Thoracic aorta (tissue), 2 donors: ENCODE data around the gene PSMG1. TPM values are rescaled to one million over a fixed set of nuclear protein-coding genes. Genes with fewer than 3 reads are reported as not detected.
"Not testable (repeated sequence)": the region's sequence is repeated elsewhere in the genome, so short reads cannot be mapped to it uniquely, and the experiment has no call there.

Experiments
- ATAC-seq: fragments of 150-250 bp; one replicate; pipeline ENCODE4 v1.8.0; 2017; ENCODE audit warnings: low read depth; ENCODE audit not compliant: insufficient number of reproducible peaks, low FRiP score
- DNase-seq: peaks from one replicate; pipeline ENCODE4 v3.0.0-alpha.2; 2020; ENCODE audit warnings: low spot score
- H3K27ac ChIP-seq, 2 donors: fragments of 200-600 bp; sonication (generic); 1 replicate in 1 of 2; 2 replicates in 1 of 2; pipeline ENCODE4 v1.5.1; 2016; ENCODE audit warnings: mild to moderate bottlenecking in 2 of 2, moderate library complexity in 2 of 2
- H3K27me3 ChIP-seq: fragments of 200-600 bp; sonication (generic); replicated peaks from 2 replicates; pipeline ENCODE4 v1.6.0; 2016; ENCODE audit warnings: mild to moderate bottlenecking; ENCODE audit not compliant: insufficient read depth
- H3K36me3 ChIP-seq: fragments of 200-600 bp; sonication (generic); one replicate; pipeline ENCODE4 v1.5.1; 2016
- H3K4me1 ChIP-seq, 2 donors: fragments of 200-600 bp; sonication (generic); 1 replicate in 1 of 2; 2 replicates in 1 of 2; pipeline versions ENCODE4 v1.5.1 to v1.6.0; 2016; ENCODE audit warnings: low read depth in 2 of 2, mild to moderate bottlenecking in 1 of 2; ENCODE audit not compliant: control insufficient read depth in 1 of 2
- H3K4me3 ChIP-seq: fragments of 200-600 bp; sonication (generic); 2 replicates; pipeline ENCODE4 v1.5.1; 2016; ENCODE audit warnings: mild to moderate bottlenecking
- H3K9me3 ChIP-seq: fragments of 200-600 bp; sonication (generic); 2 replicates; pipeline ENCODE4 v1.5.1; 2016
- CTCF ChIP-seq: fragments of 200-600 bp; sonication (generic); IDR thresholded peaks from one replicate; pipeline ENCODE4 v1.5.1; 2019; ENCODE audit warnings: antibody characterized with exemption
- total RNA-seq, 2 donors: library from RNA; depleted of rRNA; stranded (reverse); fragments of >200 nt; gene quantifications; one replicate each; pipeline versions ENCODE4 v1.1.0 to v1.2.3, GENCODE V29; 2016

The PSMG1 gene
- total RNA-seq, 2 donors from 2014 or later, result 14.8 to 17.6 TPM

- Histone ChIP-seq H3K27ac (no peak overlapping the region), H3K36me3 (no peaks in the 10 kb centered on the region), H3K4me1 (peaks cover 1 to 4% of the 10 kb centered on the region in 2 donors), H3K9me3 (peaks cover 5% of the 10 kb centered on the region), H3K4me3 (no peak overlapping the region), H3K27me3 (no peaks in the 10 kb centered on the region)
- DNase-seq (no peak), ATAC-seq (no peak)
- no peak for TF ChIP-seq CTCF
Measured at GRCh38 chr21:39164523-39164922, 18.7 kb downstream of the PSMG1 start.

GRCh38 chr21:39161064-39161463 is 22.2 kb downstream of the PSMG1 start:
- Histone ChIP-seq H3K4me3 (no peak overlapping the region), H3K27ac (no peak overlapping the region), H3K9me3 (peaks cover 5% of the 10 kb centered on the region), H3K36me3 (no peaks in the 10 kb centered on the region), H3K27me3 (no peaks in the 10 kb centered on the region), H3K4me1 (peaks cover 9 to 17% of the 10 kb centered on the region in 2 donors)
- no peak for TF ChIP-seq CTCF
- no peak for DNase-seq
- ATAC-seq, result no peak

- H3K9me3 ChIP-seq, result peaks cover 3% of the 10 kb centered on the region
- DNase-seq, result no peak
- no peaks in the 10 kb centered on the region for H3K27me3 ChIP-seq
- no peak overlapping the region for H3K27ac ChIP-seq
- H3K4me3 ChIP-seq, result no peak overlapping the region
- TF ChIP-seq CTCF, result no peak
- peaks cover 12 to 28% of the 10 kb centered on the region in 2 donors for H3K4me1 ChIP-seq
- H3K36me3 ChIP-seq, result no peaks in the 10 kb centered on the region
- ATAC-seq, result no peak
Measured at GRCh38 chr21:39159342-39160063, 23.7 kb downstream of the PSMG1 start.

- not testable (repeated sequence) for H3K4me3 ChIP-seq, DNase-seq, ATAC-seq, H3K36me3 ChIP-seq, H3K9me3 ChIP-seq, H3K27ac ChIP-seq, H3K27me3 ChIP-seq
- peaks cover 12 to 28% of the 10 kb centered on the region in 2 donors for H3K4me1 ChIP-seq
Measured at GRCh38 chr21:39157241-39157640, 26.0 kb downstream of the PSMG1 start.

GRCh38 chr21:39156024-39156423 is 27.2 kb downstream of the PSMG1 start:
- DNase-seq (no peak), ATAC-seq (peak; percentile 44)
- H3K27me3 ChIP-seq, result no peaks in the 10 kb centered on the region
- H3K27ac ChIP-seq, result peak overlapping the region; percentile 52 to 57
- TF ChIP-seq CTCF, result no peak
- no peaks in the 10 kb centered on the region for H3K9me3 ChIP-seq
- peaks cover 12 to 28% of the 10 kb centered on the region in 2 donors for H3K4me1 ChIP-seq
- H3K36me3 ChIP-seq, result no peaks in the 10 kb centered on the region
- H3K4me3 ChIP-seq, result no peak overlapping the region

- no peak for DNase-seq
- Histone ChIP-seq H3K27me3 (no peaks in the 10 kb centered on the region), H3K27ac (peak overlapping the region; percentile 52 to 57)
Measured at GRCh38 chr21:39155578-39155977, 27.7 kb downstream of the PSMG1 start.

More at GRCh38 chr21:39155578-39155977, 27.7 kb downstream of the PSMG1 start:
- Histone ChIP-seq H3K36me3 (no peaks in the 10 kb centered on the region), H3K4me1 (peaks cover 12 to 28% of the 10 kb centered on the region in 2 donors), H3K9me3 (no peaks in the 10 kb centered on the region), H3K4me3 (no peak overlapping the region)
- TF ChIP-seq CTCF, result no peak
- no peak for ATAC-seq
